ENCODE data around the gene BOLL. TPM values are rescaled to one million over a fixed set of nuclear protein-coding genes. Genes with fewer than 3 reads are reported as not detected.

BOLL gene
- total and polyA plus RNA-seq, 7 experiments from 2014 or later, result 0.08 TPM; not detected in 6

Other genes starting within 250 kb of the BOLL start
- gene RFTN2, start 109.7 kb downstream of the BOLL start, total RNA-seq, result under 1 TPM in 1 of 5 experiments, not detected in 4; 0.64 TPM
- gene RFTN2, start 109.7 kb downstream of the BOLL start, polyA plus RNA-seq, result under 1 TPM; 0.12 to 0.21 TPM
- 10 to 100 TPM in 3 of 5 experiments, 1 to 10 TPM in 2; 8.8 to 15.4 (median 13.6) TPM for gene MARS2, start 80.0 kb downstream of the BOLL start, total RNA-seq
- gene MARS2, start 80.0 kb downstream of the BOLL start, polyA plus RNA-seq, result 10 to 100 TPM in 1 of 2 donors, 1 to 10 TPM in 1; 7.7 to 10.0 TPM
- 10 to 100 TPM in 4 of 5 experiments, 1 to 10 TPM in 1; 1.8 to 33.7 (median 28.5) TPM for gene PLCL1, start 19.3 kb upstream of the BOLL start, total RNA-seq
- gene PLCL1, start 19.3 kb upstream of the BOLL start, polyA plus RNA-seq, result 10 to 100 TPM; 13.1 to 16.7 TPM

Measured in naive thymus-derived CD4-positive, alpha-beta T cell (primary cell).